ENCODE measurements around the gene TOMT. TPM values are rescaled to one million over a fixed set of nuclear protein-coding genes. Genes with fewer than 3 reads are reported as not detected.

The TOMT gene
- total and polyA plus RNA-seq, 2 donors (not counting 3 experiments of a cell fraction or from before 2014, with no cell fraction given), result not detected

DNA sequence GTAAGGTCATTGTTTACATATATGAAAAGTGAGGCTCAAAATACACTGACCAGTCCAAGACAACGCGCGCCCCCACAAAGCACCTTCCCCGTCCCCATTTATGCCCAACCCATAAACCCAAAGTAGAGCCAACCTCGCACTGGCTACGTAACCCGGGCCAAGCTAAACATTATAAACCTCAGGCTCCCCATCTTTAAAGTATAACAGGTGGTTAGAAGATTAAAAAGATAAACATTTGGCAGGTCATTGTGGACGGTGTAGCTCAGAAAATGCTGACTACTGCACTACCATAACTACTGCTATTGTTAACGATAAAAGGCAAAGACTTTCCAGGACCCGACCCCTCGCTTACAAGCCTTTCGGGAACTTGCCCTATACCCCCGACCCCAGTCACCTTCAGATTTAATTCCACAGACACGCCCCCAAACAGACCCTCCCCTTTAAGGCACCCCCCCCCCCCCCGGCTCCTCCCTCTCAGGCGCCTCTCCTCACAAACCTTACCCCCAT is 25.9 kb upstream of the TOMT start:
- no peaks in the 10 kb centered on the region for H4K20me1 ChIP-seq (replicated peaks; ENCODE audit: control insufficient read depth, extremely low read depth, insufficient read depth, low read length)
- H3K9ac ChIP-seq (replicated peaks; ENCODE audit: extremely low read depth, insufficient read depth, low read length), result peak overlapping the region; percentile 72
- BruUV-seq (replicated peaks), result no TSS peak
- no peaks in the 10 kb centered on the region for H3K9me3 ChIP-seq (replicated peaks; ENCODE audit: control insufficient read depth, insufficient read depth, low read length)
- CTCF ChIA-PET, result interaction anchor here (0.9 to 3.0 kb wide), 3 partner anchors 12 to 54 kb away, joined by 3 to 45 read pairs (median 3); no protein-coding TSS in a partner anchor
- intact Hi-C loops (cut with micrococcal nuclease) (loop anchor here (1.0 to 2.0 kb wide), 6 partner anchors 8 to 65 kb away; partner anchors contain the start of genes ANAPC15 and LAMTOR1), dilution Hi-C loops (cut with MboI; ENCODE audit: extremely low pct_ligation_motif_present, low sequenced_read_pairs) (loop anchor here (10.0 kb wide), 1 partner anchor 55 kb away; no protein-coding TSS in a partner anchor)
- H3K4me2 ChIP-seq (ENCODE audit: insufficient read depth, low read length), result peak overlapping the region; percentile 96
- peak overlapping the region; percentile 39 for H2AFZ ChIP-seq (ENCODE audit: low read depth, low read length)
- H3K79me2 ChIP-seq (ENCODE audit: control insufficient read depth, insufficient read depth, low read length), result peaks cover 49% of the 10 kb centered on the region
- H3K27ac ChIP-seq (ENCODE audit: insufficient read depth, low read depth, low read length), result peak overlapping the region; percentile 94
- no peaks in the 10 kb centered on the region for H3K27me3 ChIP-seq (ENCODE audit: control insufficient read depth in 2 of 2, insufficient read depth in 2 of 2, low read length in 2 of 2)
- no peaks in the 10 kb centered on the region for H3K36me3 ChIP-seq (ENCODE audit: control insufficient read depth in 2 of 2, extremely low read depth in 1 of 2, insufficient read depth in 2 of 2, low read length in 2 of 2)
- H3K4me1 ChIP-seq (ENCODE audit: control insufficient read depth, extremely low read depth, insufficient read depth, low read length), result peaks cover 28% of the 10 kb centered on the region
- DNase-seq (ENCODE audit: low read depth, low spot score), result no peak
- no peak for FAIRE-seq
- POLR2A ChIA-PET, result no interaction called here
- peak overlapping the region; percentile 64 to 82 (median 78) for H3K4me3 ChIP-seq (replicated peaks in 1 of 3; ENCODE audit: insufficient read depth in 1 of 3, low read depth in 1 of 3, low read length in 3 of 3)
- no peaks in the 10 kb centered on the region for H3K9me1 ChIP-seq (replicated peaks; ENCODE audit: control insufficient read depth, extremely low read depth, insufficient read depth, low read length)
- no peak for TF ChIP-seq MYC (IDR thresholded peaks at IDR 0.05; ENCODE audit: low read depth, low read length)
- TF ChIP-seq EZH2 (IDR thresholded peaks at IDR 0.05; ENCODE audit: borderline replicate concordance, low read depth, low read length, severe bottlenecking), result no peak
- no peak for TF ChIP-seq MAX (IDR thresholded peaks at IDR 0.05; ENCODE audit: insufficient read depth, insufficient read length)
- no peak for TF ChIP-seq POLR2AphosphoS5 (IDR thresholded peaks at IDR 0.05; ENCODE audit: insufficient read depth, low read depth, low read length)

GRCh38 chr11:72080326-72081183 is 25.2 kb upstream of the TOMT start, which contains the start of the genes LRRC51 and NUMA1:
Gene LRRC51 (plus strand): TSS chr11:72080850. CDS start chr11:72089084, 8,234 bp downstream.
Gene NUMA1 (minus strand): TSS chr11:72080542. CDS start chr11:72035943, 44,599 bp downstream.
- Histone ChIP-seq H3K4me3 (replicated peaks in 1 of 3; ENCODE audit: insufficient read depth in 1 of 3, low read depth in 1 of 3, low read length in 3 of 3) (peak within 1 kb of the TSS; percentile 64 to 82 (median 78)), H3K9me1 (replicated peaks; ENCODE audit: control insufficient read depth, extremely low read depth, insufficient read depth, low read length) (no peaks in the 10 kb centered on the region), H3K36me3 (ENCODE audit: control insufficient read depth in 2 of 2, extremely low read depth in 1 of 2, insufficient read depth in 2 of 2, low read length in 2 of 2) (no peaks in the 10 kb centered on the region), H4K20me1 (replicated peaks; ENCODE audit: control insufficient read depth, extremely low read depth, insufficient read depth, low read length) (no peaks in the 10 kb centered on the region), H3K9ac (replicated peaks; ENCODE audit: extremely low read depth, insufficient read depth, low read length) (peak within 1 kb of the TSS; percentile 73), H3K4me2 (ENCODE audit: insufficient read depth, low read length) (peak within 1 kb of the TSS; percentile 96), H3K79me2 (ENCODE audit: control insufficient read depth, insufficient read depth, low read length) (peaks cover 43% of the 10 kb centered on the region), H3K9me3 (replicated peaks; ENCODE audit: control insufficient read depth, insufficient read depth, low read length) (no peaks in the 10 kb centered on the region), H3K27me3 (ENCODE audit: control insufficient read depth in 2 of 2, insufficient read depth in 2 of 2, low read length in 2 of 2) (no peaks in the 10 kb centered on the region), H3K4me1 (ENCODE audit: control insufficient read depth, extremely low read depth, insufficient read depth, low read length) (peaks cover 28% of the 10 kb centered on the region), H3K27ac (ENCODE audit: insufficient read depth, low read depth, low read length) (peak within 1 kb of the TSS; percentile 94), H2AFZ (ENCODE audit: low read depth, low read length) (peak within 1 kb of the TSS; percentile 39)
- ChIA-PET CTCF (interaction anchor here (0.9 to 3.0 kb wide), 4 partner anchors 10 to 55 kb away, joined by 3 to 45 read pairs (median 25); no protein-coding TSS in a partner anchor), POLR2A (no interaction called here)
- dilution Hi-C loops (cut with MboI; ENCODE audit: extremely low pct_ligation_motif_present, low sequenced_read_pairs), result loop anchor here (10.0 kb wide), 1 partner anchor 56 kb away; no protein-coding TSS in a partner anchor
- peak; percentile 98 for FAIRE-seq
- DNase-seq (ENCODE audit: low read depth, low spot score), result peak; percentile 100
- intact Hi-C loops (cut with micrococcal nuclease), result loop anchor here (1.0 to 2.0 kb wide), 6 partner anchors 8 to 64 kb away; partner anchors contain the start of genes ANAPC15 and LAMTOR1
- BruUV-seq (replicated peaks), result no TSS peak
- TF ChIP-seq MYC (IDR thresholded peaks at IDR 0.05; ENCODE audit: low read depth, low read length), result no peak
- TF ChIP-seq EZH2 (IDR thresholded peaks at IDR 0.05; ENCODE audit: borderline replicate concordance, low read depth, low read length, severe bottlenecking), result no peak
- no peak for TF ChIP-seq GATA2 (IDR thresholded peaks at IDR 0.05; ENCODE audit: insufficient read depth, insufficient read length, low read depth, low read length)
- TF ChIP-seq JUN (IDR thresholded peaks at IDR 0.05; ENCODE audit: borderline replicate concordance, insufficient read depth, insufficient read length, low read depth), result peak; percentile 36
- peak; percentile 37 for TF ChIP-seq FOS (IDR thresholded peaks at IDR 0.05; ENCODE audit: borderline replicate concordance, insufficient read depth, low read length)
- TF ChIP-seq POLR2A (IDR thresholded peaks at IDR 0.05; ENCODE audit: low read depth, low read length), result peak; percentile 17
- TF ChIP-seq MAX (IDR thresholded peaks at IDR 0.05; ENCODE audit: insufficient read depth, insufficient read length), result peak; percentile 51

Measured in endothelial cell of umbilical vein (primary cell).